T1000 (cell line): ENCODE measurements around the gene KLC1.

Source experiments
- DNase-seq: peaks from one replicate; lab custom pipeline; 2025; ENCODE audit warnings: mixed read lengths; lab: John Stamatoyannopoulos, UW

The KLC1 gene

GRCh38 chr14:103734081-103734888, 105.3 kb downstream of the KLC1 start:
- no peak for DNase-seq

GRCh38 chr14:103735022-103735421, 106.0 kb downstream of the KLC1 start:
- DNase-seq: no peak

GRCh38 chr14:103735439-103735814, 106.4 kb downstream of the KLC1 start:
- no peak for DNase-seq

- no peak for DNase-seq
These were observed 107.0 kb downstream of the KLC1 start for GRCh38 chr14:103735815-103736545.

GRCh38 chr14:103736546-103737431, 107.8 kb downstream of the KLC1 start:
- DNase-seq: no peak

GRCh38 chr14:103737432-103738045, 108.5 kb downstream of the KLC1 start:
- no peak for DNase-seq

GRCh38 chr14:103738166-103738565, 109.2 kb downstream of the KLC1 start:
- DNase-seq: no peak

- DNase-seq: no peak
These were observed 109.9 kb downstream of the KLC1 start for GRCh38 chr14:103738701-103739451.

GRCh38 chr14:103739466-103739792, 110.4 kb downstream of the KLC1 start:
- no peak for DNase-seq

GRCh38 chr14:103739793-103740501, 110.9 kb downstream of the KLC1 start:
- DNase-seq: no peak

GRCh38 chr14:103740991-103741689, 112.1 kb downstream of the KLC1 start:
- no peak for DNase-seq

- DNase-seq: no peak
These were observed 112.9 kb downstream of the KLC1 start for GRCh38 chr14:103741876-103742275.

GRCh38 chr14:103742499-103743255, 113.7 kb downstream of the KLC1 start:
- DNase-seq: no peak

- DNase-seq: no peak
These were observed 114.7 kb downstream of the KLC1 start for GRCh38 chr14:103743691-103744090.

- DNase-seq: no peak
These were observed 115.8 kb downstream of the KLC1 start for GRCh38 chr14:103744621-103745395.

- no peak for DNase-seq
These were observed 116.4 kb downstream of the KLC1 start for GRCh38 chr14:103745424-103745823.

- no peak for DNase-seq
These were observed 117.7 kb downstream of the KLC1 start for GRCh38 chr14:103746701-103747100.

- DNase-seq: no peak
These were observed 119.5 kb downstream of the KLC1 start for GRCh38 chr14:103748534-103748857.

GRCh38 chr14:103749452-103749851, 120.4 kb downstream of the KLC1 start:
- no peak for DNase-seq
